ENCODE results near the gene SLC35F4. TPM values are rescaled to one million over a fixed set of nuclear protein-coding genes. Genes with fewer than 3 reads are reported as not detected.
A peak's percentile ranks its signal among the peaks of the same experiment; 100 is the strongest.

SLC35F4 gene
- total and polyA plus RNA-seq, 11 donors: not detected

GRCh38 chr14:57897144-57897748 lies 31.4 kb upstream of the SLC35F4 start:
- H3K27ac ChIP-seq: no peak overlapping the region
- WGBS, 4 donors: 40 to 49% (median 47%) methylated on average over 5 of the region's 5 CpGs

GRCh38 chr14:57889245-57889644 lies 23.4 kb upstream of the SLC35F4 start:
- 39 to 54% (median 48%) methylated on average over 4 of the region's 4 CpGs for WGBS, 4 donors
- Histone ChIP-seq H3K27me3 (peaks cover 0 to 5% (median 0%) of the 10 kb centered on the region in 9 donors), H3K4me1 (peaks cover 0 to 4% (median 0%) of the 10 kb centered on the region in 12 donors), H3K36me3 (no peaks in the 10 kb centered on the region), H3K4me3 (no peak overlapping the region), H3K9me3 (no peaks in the 10 kb centered on the region), H3K27ac (no peak overlapping the region)
- ATAC-seq: peak; percentile 81 to 93 (median 89)
- peak; percentile 23 to 79 (median 66) for DNase-seq
- TF ChIP-seq CTCF (IDR thresholded peaks at IDR 0.05): no peak
- TF ChIP-seq POLR2A (IDR thresholded peaks at IDR 0.05): no peak
- intact Hi-C loops (cut with DNase I): loop anchor here in 1 of 10 donors (10.0 kb wide), 1 partner anchor 404 kb away; no protein-coding TSS in a partner anchor

More at GRCh38 chr14:57897144-57897748, 31.4 kb upstream of the SLC35F4 start:
- Histone ChIP-seq H3K4me3 (no peak overlapping the region), H3K4me1 (no peaks in the 10 kb centered on the region), H3K27me3 (peaks cover 0 to 11% (median 0%) of the 10 kb centered on the region in 9 donors), H3K9me3 (peaks cover 0 to 7% (median 0%) of the 10 kb centered on the region in 12 donors), H3K36me3 (no peaks in the 10 kb centered on the region)
- no peak for ATAC-seq
- no peak for TF ChIP-seq POLR2A (IDR thresholded peaks at IDR 0.05)
- TF ChIP-seq CTCF (IDR thresholded peaks at IDR 0.05): no peak
- DNase-seq: no peak
- intact Hi-C loops (cut with DNase I): no loop called here

- TF ChIP-seq POLR2A (IDR thresholded peaks at IDR 0.05) (no peak), CTCF (IDR thresholded peaks at IDR 0.05) (peak in 3 of 12 donors; percentile 5 to 24 (median 22))
- Histone ChIP-seq H3K4me1 (no peaks in the 10 kb centered on the region), H3K4me3 (no peak overlapping the region), H3K27me3 (peaks cover 0 to 5% (median 0%) of the 10 kb centered on the region in 9 donors), H3K9me3 (no peaks in the 10 kb centered on the region), H3K27ac (no peak overlapping the region), H3K36me3 (no peaks in the 10 kb centered on the region)
- no peak for DNase-seq
- intact Hi-C loops (cut with DNase I): loop anchor here in 1 of 10 donors (10.0 kb wide), 1 partner anchor 399 kb away; no protein-coding TSS in a partner anchor
- WGBS, 4 donors: 68 to 80% (median 76%) methylated on average over 3 of the region's 3 CpGs
- no peak for ATAC-seq
These were observed 18.3 kb upstream of the SLC35F4 start for GRCh38 chr14:57884175-57884574.

- peaks cover 0 to 5% (median 0%) of the 10 kb centered on the region in 9 donors for H3K27me3 ChIP-seq
- H3K9me3 ChIP-seq: peaks cover 0 to 6% (median 0%) of the 10 kb centered on the region in 12 donors
- TF ChIP-seq CTCF (IDR thresholded peaks at IDR 0.05) (no peak), POLR2A (IDR thresholded peaks at IDR 0.05) (no peak)
- H3K4me1 ChIP-seq: no peaks in the 10 kb centered on the region
- DNase-seq (no peak), ATAC-seq (no peak)
- H3K27ac ChIP-seq: no peak overlapping the region
- no peak overlapping the region for H3K4me3 ChIP-seq
- intact Hi-C loops (cut with DNase I): loop anchor here in 1 of 10 donors (10.0 kb wide), 1 partner anchor 398 kb away; no protein-coding TSS in a partner anchor
- WGBS, 4 donors: 72 to 79% (median 76%) methylated on average over 7 of the region's 7 CpGs
- H3K36me3 ChIP-seq: no peaks in the 10 kb centered on the region
These were observed 17.2 kb upstream of the SLC35F4 start for GRCh38 chr14:57883061-57883460.
